GM10266 (cell line): Measurements from ENCODE around the gene GPD2.

Source experiments
- DNase-seq: peaks from one replicate; pipeline ENCODE4 v3.0.0; 2012; ENCODE audit errors: extremely low spot score
- TF ChIP-seq, protein P1 (sequence below): IDR thresholded peaks from 2 replicates; pipeline ENCODE4 v1.5.1; 2012; ENCODE audit warnings: mild to moderate bottlenecking, low read depth; ENCODE audit not compliant: control insufficient read depth, insufficient read depth; ENCODE audit errors: missing control alignments

GPD2 gene

DNA sequence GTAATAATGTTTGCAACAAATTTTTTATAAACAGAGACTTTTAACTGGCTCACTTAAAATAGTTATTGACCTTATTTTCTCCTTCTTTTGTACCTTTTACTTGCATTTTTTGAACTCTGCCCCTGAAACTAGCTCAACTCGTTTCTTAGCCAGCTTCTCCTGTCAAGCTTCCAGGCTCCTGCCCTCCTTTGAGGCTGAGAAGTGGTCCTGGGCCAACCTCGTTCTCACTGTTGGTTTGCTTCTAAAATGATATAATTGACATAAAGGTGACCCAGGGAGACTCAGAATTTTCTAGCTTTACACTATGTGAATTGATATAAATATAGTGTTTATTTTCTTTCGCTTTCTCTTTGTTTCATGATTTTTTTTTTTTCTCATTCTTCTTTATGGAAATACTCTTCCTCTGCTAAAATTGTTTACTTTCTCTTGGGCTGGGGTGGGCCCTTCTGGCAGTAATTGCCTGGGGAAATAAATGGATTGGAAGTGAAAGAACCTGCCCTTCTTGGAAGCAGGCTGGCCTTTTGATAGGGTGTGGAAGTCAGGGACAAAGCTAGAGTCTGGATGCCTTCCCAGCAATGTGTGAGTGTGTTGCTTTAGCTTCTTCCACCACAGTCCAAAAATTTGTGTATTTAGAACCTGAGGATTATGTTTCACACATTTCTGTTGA, 30.7 kb downstream of the GPD2 start:
- TF ChIP-seq, protein P1, sequence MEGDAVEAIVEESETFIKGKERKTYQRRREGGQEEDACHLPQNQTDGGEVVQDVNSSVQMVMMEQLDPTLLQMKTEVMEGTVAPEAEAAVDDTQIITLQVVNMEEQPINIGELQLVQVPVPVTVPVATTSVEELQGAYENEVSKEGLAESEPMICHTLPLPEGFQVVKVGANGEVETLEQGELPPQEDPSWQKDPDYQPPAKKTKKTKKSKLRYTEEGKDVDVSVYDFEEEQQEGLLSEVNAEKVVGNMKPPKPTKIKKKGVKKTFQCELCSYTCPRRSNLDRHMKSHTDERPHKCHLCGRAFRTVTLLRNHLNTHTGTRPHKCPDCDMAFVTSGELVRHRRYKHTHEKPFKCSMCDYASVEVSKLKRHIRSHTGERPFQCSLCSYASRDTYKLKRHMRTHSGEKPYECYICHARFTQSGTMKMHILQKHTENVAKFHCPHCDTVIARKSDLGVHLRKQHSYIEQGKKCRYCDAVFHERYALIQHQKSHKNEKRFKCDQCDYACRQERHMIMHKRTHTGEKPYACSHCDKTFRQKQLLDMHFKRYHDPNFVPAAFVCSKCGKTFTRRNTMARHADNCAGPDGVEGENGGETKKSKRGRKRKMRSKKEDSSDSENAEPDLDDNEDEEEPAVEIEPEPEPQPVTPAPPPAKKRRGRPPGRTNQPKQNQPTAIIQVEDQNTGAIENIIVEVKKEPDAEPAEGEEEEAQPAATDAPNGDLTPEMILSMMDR: no peak
- DNase-seq: no peak

GRCh38 chr2:156470975-156471583, 34.9 kb downstream of the GPD2 start:
- no peak for DNase-seq
- TF ChIP-seq, protein P1: no peak

DNA sequence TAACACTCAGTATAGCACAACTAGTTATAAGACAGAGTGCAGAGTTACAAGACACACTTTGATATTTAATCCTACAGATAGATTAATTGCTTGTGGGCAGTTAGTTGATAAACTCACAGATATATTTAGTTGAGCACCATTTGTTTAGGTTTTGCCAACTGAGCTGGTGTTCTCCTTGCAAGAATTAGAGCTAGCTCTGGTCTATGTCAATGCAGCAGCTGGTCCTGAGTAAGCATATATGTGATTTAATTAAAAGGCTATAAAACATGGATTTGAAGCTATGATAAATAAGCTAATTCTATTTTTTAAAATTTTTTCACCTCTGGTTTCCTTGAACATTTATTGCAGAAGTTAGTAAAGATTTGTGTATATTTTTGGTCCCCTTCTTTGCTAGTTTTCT, 35.6 kb downstream of the GPD2 start:
- no peak for DNase-seq
- TF ChIP-seq, protein P1: no peak

DNA sequence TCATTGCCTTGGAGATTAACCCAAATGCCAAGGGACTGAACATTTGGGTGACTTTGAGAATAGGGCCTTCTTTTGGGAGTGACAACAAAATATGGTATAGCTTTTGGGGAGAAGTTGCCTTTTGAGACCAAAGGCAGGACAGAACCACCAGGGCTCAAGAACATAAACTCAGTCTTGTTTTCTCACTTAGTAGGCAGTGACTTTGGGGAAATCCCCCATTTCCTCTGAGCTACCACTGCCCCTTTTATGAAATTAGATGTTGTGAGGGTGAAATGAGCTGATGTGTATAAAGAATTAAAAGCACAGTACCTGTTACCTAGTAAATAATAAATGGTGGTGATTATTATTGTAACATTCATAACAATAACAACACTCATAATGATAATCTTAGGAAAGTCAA, 36.5 kb downstream of the GPD2 start:
- TF ChIP-seq, protein P1: no peak
- no peak for DNase-seq

GRCh38 chr2:156473445-156473844, 37.3 kb downstream of the GPD2 start:
- no peak for DNase-seq
- TF ChIP-seq, protein P1: no peak

GRCh38 chr2:156474401-156474800, 38.2 kb downstream of the GPD2 start:
- TF ChIP-seq, protein P1: no peak
- DNase-seq: no peak

DNA sequence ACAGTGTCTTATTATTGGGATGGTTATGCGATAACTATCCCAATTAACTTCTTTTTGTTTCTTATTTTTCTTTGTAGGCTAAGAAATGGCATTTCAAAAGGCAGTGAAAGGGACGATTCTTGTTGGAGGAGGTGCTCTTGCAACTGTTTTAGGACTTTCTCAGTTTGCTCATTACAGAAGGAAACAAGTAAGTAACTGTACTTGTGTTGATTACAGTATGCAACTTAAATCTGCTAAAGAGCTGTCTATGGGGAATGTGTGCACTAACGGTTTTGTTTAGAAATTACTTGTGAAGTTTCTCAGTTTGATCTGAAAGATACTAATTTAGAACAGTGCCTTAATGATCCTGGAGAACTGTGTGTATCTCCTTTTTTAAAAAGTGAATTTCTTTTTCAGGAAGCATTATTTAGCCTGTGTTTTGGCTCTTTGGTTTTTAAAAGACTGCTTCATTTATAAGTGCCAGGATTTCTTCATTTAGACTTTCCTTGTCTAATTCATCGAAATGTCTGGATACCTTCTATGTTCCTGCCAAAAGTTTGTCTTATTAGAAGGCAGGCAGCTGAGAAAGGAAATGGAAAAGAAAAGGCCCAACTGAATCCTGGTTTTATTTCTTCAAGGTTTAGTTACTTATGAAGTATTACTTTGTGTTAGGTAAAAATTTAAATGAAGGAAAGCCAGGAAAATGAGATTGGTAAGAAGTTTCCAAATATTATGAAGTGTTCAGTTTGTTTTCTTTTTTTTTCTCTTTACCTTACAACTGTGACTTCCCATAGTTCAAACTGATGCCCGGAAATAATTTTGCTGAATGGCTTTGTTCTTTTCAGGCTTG, 40.1 kb downstream of the GPD2 start:
- DNase-seq: no peak
- TF ChIP-seq, protein P1: no peak
